ENCODE measurements around the gene ASAP2.

GRCh38 chr2:9358846-9359245 is 152.2 kb downstream of the ASAP2 start:
- no peak for TF ChIP-seq POLR2AphosphoS5 (IDR thresholded peaks at IDR 0.05; ENCODE audit: low read depth, low read length)
- TF ChIP-seq REST (IDR thresholded peaks at IDR 0.05; ENCODE audit: insufficient read depth in 1 of 2, low read depth in 2 of 2, low read length in 2 of 2), result no peak

Data from PFSK-1 (cell line).